Measurements from ENCODE around the gene ZMIZ1.

ZMIZ1 gene

DNA sequence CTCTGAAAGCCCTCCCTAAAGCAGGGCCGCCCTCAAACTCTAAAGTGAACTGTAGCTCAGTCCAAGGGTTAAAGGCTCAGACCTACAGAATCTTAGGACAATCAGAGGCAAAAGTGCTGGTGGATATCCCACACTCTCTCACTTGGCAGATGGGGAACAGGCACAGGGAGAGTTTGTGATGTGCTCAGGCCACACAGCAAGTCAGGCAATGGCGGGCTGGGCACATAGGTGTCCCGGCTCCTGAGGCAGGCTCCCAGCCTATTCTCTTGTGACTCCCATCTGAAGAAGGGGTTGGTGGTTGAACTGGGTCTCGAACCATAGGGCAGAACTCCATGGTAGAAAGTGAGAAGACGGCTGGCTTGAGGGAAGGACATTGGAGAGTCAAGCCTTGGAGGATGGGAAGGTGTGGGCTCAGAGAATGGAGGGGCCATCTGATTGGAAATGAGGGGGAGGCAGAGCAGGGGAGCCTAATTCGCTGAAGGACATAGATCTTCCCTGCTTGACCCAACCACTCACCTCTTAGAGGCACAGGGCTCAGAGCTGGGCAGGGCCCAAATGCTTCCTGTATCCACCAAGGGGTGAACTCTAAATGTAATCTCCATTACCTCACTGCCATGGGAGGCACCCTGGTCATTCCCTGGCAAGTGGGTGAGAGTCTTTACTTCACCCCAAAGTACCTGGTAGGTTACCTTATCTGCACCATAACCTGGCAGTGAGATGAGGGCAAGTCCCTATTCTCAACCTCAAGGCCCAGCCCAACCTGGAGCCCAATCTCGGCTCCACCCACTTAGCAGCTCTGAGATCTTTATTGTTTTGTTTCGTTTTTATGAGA, 4.9 kb upstream of the ZMIZ1 start:
- no peak for DNase-seq (ENCODE audit: low read depth)

DNA sequence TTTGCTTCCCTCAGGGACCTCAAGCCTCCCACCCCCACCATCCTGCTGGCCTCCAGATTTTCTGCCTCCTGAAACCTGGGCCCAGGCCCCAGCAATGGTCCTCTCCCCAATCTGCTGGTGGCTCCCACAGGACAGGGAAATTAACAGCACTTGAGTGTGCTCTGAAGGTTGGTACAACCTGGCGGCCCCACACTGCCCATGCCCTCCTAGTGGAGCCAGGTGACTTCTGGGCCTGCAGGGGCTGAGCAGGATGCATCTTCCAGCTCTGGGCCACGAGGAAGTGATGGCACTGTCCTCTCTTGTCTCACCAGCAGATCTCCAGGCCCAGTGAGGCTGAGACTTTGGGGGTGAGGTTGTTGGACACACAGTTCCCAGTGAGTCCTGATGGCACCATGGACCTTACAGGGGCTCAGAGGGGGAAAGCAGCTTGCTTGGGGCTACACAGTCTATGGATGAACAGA, 3.6 kb upstream of the ZMIZ1 start:
- DNase-seq (ENCODE audit: low read depth) = no peak

DNA sequence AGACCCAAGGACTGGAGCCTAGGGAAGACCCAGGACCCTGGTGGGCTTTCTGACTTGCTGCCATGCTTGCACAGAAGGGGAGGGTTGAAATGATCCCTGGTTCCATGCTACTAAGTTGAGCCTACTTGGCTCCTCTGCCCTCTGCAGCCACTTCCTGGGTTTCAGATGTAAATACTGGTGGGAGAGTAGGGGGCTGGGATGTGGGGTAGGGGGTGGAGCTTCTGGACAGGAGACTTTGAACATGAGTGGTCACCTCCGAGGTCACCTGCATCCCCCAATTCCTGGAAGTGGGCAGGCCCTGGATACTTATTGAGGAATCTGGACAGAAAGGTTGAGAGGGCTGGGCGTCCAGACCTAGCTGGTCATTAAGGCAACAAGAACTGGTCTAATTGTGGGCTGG, 2.9 kb upstream of the ZMIZ1 start:
- DNase-seq (ENCODE audit: low read depth) = no peak

DNA sequence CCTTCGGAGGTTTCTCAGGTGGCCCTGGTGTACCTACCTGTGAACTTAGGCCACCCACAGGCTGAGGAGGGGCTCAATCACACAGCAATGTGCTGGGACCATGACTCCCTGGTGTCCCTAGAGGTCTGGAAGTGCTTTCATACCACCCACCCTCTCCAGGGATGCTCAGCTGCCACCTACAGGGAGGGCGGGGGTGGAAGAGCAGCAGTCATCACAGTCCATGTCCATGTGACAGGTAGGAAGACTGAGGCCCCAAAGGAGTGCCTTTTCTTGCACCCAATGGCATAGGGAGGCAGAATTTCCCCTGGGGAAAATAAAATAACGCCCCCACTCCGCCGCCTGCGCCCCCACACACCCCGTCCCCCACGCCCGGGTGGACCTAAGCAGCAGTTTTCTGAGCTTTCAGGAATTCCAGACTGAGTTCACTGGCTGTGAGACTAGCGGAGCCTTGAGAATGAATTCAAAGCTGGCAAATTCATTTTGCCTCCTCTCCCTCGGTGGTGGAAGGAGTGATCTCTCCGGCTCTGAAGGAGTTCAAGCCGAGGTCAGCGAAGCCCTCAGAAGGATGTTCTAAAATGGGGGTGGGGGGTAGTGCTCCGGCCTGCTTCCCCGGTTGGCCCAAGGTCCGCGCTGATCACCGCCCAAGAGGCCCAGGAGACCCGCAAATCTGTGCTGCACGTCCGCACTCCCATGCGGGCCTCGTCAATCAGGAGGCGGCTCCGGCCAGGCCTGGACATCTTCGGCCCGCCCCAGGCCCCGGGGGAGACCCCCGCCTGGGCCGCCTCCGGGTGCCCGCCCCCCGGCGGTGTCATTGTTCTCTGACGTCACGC, 2.1 kb upstream of the ZMIZ1 start:
- no peak for DNase-seq (ENCODE audit: low read depth)

DNA sequence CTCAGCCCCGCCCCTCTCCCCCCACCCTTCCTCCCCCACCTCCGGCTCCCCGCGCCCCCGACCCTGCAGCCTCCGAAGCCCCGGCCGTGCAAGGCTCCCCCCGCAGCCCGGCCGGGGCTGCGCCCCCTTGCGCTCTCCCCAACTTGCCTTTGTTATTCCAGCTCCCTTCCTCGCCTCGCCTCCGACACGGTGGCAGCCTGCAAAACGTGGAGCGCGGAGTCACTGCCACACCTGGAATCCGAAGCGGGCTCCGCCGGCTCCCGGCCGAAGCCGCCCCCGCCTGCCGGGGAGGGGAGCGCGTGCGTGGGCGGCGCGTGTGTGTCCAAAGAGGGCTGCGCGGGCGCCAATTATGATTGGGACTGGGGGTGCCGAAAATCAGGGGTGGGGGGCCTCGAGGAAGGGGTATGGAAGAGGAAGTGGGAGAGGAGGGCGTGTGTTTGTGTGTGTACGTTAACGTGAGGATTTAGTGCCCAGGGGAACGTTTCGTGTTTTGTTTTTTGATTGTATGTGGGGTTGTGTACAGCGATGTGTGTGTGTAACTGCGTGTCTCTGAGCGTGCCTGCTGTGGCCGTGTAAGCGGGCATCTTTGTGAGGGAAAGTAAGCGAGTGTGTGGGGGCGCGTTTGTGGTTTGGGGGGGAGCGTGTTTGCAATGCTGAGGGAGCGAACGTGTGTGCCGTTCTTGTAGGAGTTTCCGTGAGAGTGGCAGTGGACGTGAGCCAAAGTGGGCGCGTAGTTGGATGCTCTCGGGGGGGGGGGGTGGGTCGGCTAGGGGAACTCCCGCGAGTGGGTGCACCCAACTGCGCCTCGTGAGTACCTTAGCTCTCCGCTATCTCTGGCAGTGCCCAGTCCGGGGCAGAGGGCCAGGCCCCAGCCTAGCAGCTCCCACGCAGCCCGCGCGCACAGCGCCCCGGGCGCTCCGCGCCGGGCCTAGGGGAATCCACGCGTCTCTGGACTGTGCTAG, 1.2 kb upstream of the ZMIZ1 start:
- DNase-seq (ENCODE audit: low read depth) = peak; percentile 76

DNA sequence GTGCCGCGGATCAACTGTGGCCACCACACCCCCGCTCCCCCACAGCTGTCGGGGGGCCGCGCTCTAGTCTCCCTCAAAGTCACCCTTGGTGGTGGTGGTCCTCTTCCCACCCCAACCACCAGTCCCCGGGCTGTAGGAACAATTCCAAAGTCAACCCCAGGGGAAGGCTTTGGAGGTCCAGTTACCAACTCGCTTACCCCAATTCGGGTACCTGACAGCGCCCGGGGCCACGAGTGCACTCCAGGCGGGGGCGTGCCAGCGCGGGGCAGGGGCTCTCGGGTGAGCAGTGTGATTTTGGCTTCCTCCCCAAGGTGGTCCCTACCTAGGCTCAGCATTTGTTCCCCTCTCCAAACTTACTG, 584 bp upstream of the ZMIZ1 start:
- no peak for DNase-seq (ENCODE audit: low read depth)

DNA sequence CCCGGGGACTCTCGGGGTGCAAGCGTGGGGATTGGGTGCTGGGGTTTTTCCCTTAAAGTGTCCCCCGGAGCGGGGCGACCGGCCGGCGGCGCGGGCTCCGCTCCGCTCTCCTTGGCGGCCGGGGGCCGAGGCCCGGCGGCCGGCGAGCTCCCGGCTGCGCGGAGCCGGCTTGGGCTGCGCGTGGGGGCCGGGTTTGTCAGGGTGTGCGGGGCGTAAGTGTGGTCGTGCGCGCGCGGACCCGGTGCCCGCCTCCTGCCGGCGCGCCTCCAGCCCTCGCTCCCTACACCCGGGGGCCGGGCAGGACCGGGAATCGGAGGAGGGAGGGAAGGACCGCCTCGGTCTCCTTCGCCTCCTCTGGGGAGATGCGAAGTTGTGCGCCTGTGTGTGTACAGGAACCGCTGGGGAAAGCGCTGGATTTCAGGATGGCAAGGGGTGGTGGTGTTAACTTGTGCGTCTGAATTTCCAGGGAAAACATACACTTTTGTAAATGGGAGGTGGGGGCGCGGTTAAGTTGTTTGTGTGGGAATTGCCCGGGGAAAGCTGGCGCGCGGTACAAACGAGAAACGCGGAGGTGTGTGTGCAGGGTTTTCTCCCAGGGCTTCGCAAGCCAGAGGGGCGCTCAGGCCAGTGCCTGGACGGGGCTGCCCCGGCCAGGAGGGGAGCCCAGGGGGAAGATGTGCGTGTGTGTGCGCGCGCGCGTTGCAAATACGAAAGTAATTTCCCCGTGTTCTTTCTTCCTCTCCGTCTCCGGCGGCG, 737 bp downstream of the ZMIZ1 start:
- DNase-seq (ENCODE audit: low read depth) = no peak

DNA sequence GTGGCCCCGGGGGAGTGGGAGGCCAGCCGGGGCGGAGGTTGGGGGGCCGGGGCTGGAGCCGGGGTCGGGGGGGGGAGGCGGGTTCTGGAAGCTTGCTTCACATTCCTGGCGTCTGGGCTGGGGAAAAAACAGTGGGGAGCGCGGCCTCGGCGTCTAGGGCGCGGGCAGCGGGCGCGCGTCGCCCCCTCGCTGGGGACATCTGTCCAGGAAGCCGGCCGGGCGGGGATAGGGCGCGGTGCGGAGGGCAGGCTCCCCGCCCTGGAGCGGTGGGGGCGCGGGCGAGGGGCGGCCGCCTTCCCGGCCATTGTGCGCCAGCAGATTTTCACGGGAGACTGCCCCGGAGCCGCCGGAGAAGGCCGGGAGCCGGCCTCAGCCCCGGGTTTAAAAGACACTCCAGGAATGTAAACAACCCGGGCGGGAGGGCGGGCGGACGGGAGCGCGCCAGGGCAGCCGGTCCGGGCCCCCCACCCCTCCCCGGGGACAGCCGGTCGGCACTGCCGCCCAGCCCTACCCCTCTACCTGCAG, 1.4 kb downstream of the ZMIZ1 start:
- no peak for DNase-seq (ENCODE audit: low read depth)

DNA sequence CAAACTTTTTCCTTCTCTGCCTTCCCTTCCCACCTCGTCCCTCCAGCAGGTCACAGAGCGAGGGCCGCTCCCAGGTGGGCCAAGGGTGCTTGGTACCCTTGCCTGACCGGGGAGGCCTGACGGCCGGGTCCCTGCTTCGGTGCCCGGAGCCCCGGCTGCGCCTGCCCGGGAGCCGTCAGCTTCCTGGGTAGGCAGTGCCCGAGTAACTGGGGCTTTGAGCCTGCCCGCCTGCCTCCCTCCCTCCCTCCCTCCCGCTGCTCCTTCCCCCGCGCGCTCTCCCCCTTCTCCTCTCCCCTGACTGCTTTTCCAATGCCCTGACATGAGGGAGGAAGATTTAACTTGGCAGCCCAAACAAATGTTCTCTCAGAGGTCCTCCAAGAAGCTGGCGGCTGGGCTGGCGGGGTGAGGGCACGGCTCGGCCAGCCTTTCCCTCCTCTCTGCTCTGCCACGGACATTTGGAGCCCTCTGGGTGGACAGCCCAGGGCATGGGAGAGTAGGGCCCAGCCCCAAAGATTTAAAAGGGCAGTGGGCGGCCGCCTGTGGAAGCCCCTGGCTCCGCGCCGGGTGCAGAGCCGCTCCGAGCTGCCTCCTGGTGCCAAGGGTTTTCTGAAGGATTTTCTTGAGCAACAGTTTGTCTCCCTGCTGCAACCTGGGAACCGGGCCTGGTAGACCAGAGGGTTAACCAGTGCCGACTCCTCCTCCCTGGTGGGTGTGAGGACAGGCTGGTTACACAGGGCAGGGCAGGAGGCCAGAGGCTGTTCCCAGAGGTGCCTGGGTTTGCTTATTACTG, 2.0 kb downstream of the ZMIZ1 start:
- no peak for DNase-seq (ENCODE audit: low read depth)

DNA sequence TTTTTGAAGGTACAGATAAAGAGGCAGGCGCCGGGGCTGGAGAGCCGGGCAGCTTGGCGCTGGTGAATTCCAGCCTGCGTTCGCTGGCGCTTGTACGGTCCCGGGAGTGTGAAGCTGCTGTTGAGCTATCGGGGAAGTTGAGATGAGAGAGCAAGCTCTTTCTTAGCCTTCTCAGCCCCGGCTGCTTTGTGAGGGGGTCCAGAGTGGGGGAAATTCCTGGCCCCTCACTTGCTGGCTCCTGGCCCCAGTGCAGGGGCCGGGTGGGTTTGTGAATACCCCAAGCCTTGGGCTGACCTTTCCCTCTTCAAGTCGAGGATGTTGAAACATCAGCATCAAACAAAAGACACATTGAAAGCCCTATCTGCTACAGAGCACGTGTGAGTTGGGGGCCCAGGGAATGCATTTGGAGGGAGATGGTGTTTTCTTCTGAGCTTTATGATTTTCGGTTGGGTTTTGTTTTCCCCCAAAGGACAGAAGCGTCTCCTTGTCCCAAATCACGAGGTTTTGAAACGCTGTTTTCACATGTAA, 2.7 kb downstream of the ZMIZ1 start:
- DNase-seq (ENCODE audit: low read depth) = no peak

DNA sequence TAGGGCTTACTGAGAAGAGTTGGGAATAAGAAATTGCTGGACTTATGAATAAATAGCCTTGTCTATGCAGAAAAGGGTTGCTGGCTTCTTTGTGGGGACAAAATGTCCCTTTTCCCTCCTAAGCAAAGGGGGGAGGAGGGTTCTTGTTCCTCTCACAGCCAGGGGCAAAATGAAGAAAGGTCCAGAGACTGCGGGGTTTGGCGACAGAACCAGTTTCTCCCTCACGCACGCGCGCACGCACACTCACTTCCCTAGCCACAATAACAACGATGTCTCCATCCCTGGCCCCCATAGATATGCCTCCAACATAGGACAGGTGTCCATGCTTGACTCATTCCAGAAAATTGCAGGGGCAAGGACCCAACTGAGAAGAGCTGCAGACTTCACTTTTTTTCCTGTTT, 3.3 kb downstream of the ZMIZ1 start:
- no peak for DNase-seq (ENCODE audit: low read depth)

DNA sequence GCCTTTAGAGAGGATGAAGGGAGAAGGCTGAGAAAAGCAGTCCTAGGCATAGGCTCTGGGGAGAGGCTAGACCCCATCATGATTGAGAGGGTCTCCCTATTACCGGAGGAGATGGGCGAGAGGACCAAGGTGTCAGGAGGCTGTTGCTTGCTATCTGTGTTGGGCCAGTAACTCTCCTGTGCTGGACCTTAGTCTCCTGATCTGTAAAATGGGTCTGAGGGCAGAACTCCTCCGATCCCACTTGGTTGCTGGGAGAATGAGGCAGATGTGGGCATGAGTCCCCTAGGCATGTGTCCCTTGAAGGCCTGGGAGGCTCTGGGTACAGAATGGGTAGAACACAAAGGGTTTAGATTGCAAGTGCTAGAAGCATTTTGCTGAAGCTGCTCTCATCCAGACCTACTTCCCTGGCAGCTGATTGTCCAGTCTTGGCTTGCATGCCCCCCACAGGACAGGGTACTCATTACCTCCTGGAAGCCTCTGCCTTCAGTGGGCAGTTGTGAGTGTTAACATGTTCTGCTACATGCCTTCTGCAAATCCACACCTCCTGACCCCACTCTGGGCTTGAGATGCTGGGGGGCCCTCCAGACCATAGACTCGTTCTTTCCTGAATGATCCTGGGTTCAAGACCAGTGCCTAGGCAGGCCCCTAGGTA, 4.4 kb downstream of the ZMIZ1 start:
- no peak for DNase-seq (ENCODE audit: low read depth)

DNA sequence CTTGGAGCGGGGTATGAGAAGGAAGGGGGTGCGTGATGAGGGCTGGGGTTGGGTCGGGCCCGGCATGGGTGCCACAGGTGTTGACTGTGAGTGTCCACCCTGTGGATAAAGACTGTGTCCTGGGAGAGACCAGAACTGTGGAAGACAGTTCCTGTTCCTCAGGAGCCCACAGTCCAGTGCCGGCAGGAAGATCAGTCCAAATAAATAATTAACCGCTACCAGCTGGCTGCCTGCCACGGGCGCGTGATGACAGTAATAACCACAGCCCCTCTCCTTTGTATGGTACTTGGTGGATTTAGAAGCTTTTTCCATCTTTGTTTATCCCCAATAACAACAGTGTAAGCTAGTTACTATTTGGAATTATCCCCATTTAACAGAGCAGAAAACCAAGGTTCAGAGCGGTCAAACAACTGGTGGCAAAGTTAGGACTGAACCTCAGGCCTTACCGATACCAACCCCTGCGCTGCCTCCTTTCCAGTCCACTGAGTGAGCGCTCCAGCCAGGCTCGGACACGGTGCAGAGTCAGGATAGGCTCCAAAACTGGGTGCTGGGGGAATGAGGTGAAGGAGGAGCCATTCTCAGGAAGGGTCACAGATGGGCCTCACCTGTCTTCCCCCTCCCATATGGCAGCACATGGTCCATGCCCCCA, 5.1 kb downstream of the ZMIZ1 start:
- no peak for DNase-seq (ENCODE audit: low read depth)

DNA sequence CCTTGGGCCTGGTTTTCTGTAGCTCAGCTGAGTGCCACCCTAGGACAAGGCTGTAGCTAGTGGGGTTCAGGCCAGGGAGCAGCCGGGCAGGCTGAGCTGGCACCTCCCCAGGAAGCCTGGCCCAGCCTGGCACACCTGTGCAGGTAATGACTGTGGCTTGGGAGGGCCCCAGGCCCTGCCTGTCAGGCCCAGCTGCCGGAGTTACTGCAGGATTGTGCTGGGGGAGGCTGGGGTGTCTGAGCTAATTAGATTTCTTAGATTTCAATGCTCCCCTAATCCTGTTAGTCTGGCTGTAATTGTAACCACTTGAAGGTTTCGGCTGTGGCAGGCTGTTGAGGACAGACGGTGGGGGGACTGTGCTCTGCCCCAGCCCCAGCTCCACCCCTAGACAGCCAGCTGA, 6.0 kb downstream of the ZMIZ1 start:
- no peak for DNase-seq (ENCODE audit: low read depth)

DNA sequence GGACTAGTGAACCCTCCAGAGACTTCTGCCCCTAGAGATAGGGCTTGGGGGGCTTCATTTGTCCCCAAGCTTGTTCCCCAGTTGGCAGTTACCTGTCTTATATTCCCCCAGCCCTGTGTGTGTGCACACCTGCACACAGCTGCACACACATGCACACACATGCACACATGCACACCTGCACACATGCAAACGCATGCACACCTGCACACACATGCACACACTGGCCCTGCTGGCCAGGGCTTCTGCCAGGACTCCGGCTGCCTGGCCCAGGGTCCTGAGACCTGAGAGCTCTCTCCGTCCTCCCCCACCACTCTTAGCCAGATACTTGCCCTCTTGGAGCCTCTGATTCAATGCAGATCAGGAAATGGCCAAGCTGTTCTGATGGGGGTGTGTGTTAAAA, 6.7 kb downstream of the ZMIZ1 start:
- DNase-seq (ENCODE audit: low read depth) = no peak

DNA sequence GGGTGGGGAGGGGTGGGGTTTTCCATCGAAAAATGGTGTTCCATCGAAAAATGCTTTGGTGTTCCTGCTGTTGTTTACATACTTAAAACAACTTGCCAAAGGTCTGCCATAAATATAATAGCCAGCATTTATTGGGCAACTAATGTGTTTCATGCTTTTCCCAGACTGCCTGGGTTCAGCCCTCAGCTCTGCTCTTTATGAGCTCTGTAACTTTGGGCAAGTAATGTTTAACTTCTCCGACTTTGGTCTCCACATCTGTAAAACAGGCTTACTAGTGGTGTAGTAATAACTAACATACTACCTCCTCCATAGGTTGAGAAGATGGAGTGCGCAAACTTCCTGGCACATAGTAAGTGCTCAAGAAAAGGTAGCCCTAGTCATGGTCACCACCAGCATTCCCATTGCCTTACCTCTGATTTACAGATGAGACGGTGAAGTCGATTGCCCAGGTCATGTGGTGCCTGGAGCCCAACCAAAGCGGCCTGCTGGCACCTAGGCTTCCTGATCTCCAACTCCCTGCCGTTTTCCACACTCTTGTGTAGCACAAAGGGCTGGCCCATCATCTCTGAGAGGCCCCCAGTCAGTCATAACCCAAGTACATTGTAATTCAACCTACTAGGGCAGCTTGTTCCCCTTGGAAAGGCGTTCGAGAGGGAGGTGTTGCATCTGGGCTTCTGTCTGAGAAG, 8.9 kb downstream of the ZMIZ1 start:
- no peak for DNase-seq (ENCODE audit: low read depth)

DNA sequence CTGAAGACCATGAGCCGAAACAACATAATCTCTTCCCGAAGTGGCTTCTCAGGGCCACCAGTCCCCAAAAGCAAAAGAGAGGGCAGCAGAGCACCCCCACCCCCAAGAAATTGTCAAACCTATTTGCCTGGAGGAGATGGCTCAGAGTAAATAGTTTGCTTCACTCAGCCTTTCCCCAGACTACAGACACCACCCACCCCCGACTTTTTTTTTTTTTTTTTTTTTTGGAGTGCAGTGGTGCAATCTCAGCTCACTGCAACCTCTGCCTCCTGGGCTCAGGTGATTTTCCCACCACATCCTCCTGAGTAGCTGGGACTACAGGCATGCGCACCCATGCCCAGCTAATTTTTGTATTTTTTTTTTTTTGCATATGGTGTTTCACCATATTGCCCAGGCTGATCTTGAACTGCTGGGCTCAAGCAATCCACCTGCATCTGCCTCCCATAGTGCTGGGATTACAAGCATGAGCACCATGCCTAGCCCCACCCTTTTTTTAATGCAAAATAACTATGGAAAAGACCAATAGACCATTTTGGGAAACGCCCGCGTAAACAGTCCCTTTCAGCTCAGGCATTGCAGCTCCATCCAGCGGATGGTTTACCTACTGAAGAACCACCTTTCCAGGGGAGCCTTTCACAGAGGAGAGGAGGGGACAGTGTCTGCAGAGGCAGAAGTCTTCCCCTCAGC, 9.7 kb downstream of the ZMIZ1 start:
- no peak for DNase-seq (ENCODE audit: low read depth)

DNA sequence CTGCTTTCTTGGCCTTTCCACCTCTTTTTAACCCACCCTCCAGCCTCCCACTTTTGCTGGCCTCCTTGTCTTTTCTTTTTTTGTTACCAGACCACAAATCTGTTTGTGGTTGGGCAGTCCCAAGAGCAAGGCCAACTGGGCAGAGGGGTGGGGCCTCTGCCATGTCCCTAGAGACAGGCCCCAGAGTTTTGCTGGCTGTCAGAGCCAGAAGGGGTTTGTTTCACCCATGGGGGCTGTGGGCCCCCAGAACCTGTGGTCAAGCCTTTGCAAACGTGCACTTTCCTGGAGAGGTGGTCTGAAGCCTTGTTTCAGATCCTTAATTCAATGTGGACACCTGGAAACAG, 10.3 kb downstream of the ZMIZ1 start:
- DNase-seq (ENCODE audit: low read depth) = no peak
